T47D (cell line): Measurements from ENCODE around the gene DMBX1.

Source experiments
- DNase-seq, 2 experiments: peaks; one replicate each; pipeline versions ENCODE4 v3.0.0 to v3.0.0-alpha.2; 2011 to 2012; ENCODE audit warnings: low read depth in 1 of 2, low spot score in 1 of 2
- JUND ChIP-seq: IDR thresholded peaks from 2 replicates; pipeline ENCODE4 v1.6.1; 2012; ENCODE audit warnings: low read depth
- in situ Hi-C: cut with HindIII; loops from 2 replicates; pipeline ENCODE4 v1.10.0; 2016; ENCODE audit warnings: low sequenced_read_pairs, low pct_unique_long_range_greater_than_20kb

Gene DMBX1

DNA sequence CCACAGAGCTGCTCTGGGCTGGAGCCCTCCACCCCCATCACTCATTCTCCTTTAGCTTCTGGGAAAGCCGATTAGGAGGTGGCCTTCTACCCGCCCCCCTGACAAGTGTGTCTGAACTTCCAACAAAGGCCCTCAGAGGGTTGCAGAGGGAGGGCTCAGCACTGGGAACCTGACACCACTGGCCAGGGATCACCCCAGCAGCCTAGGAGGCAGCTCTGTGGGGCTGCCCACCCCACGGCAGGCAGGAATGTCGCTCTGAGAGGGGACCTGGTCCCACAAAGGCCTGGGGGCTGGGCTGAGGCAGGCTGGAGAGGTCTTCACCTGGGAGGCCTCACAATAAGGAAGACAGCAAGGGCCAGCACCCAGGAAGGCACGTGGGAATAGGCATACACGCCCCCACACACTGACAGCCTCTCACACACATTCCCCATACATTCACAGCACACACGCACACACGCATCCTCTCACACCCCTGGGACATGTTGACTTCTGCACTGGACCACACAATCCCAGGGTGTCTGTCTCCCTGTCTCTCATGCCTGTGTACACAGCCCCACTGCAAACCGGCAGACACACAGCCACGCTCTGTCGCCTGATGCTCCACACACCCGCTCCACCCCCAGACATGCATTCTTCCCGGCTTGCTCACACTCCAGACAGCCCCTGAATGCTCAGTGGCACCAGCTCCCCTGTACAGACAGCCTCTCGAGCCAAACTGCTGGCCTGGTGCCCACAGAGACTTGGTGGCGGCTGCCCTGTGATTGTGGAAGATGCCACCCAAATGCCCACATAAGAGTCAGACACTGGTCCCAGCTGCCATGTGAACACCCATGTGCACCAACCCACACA is 30.7 kb downstream of the DMBX1 start:
- in situ Hi-C loops: no loop called here

DNA sequence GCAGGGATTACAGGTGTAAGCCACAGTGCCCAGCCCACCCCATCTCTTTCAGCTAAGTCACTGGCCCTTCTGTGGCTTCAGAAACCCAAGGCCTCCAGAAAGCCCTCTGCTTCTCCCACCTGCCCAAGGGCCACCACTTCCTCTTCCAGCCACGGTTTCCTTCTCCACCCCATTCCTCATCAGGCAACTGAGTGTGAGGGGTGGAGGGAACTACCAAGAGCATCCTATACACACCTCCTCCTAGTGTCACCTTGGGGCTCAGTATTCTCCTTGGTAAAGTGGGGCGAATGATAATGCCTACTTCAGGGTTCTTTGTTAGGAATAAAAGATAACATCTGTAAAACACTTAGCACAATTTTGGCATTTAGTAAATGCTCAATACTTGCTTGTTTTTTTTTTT is 31.8 kb downstream of the DMBX1 start:
- TF ChIP-seq JUND: no peak
- no peak for DNase-seq
- in situ Hi-C loops: no loop called here

More for the DNA sequence above, 30.7 kb downstream of the DMBX1 start:
- no peak for DNase-seq
- TF ChIP-seq JUND: no peak

DNA sequence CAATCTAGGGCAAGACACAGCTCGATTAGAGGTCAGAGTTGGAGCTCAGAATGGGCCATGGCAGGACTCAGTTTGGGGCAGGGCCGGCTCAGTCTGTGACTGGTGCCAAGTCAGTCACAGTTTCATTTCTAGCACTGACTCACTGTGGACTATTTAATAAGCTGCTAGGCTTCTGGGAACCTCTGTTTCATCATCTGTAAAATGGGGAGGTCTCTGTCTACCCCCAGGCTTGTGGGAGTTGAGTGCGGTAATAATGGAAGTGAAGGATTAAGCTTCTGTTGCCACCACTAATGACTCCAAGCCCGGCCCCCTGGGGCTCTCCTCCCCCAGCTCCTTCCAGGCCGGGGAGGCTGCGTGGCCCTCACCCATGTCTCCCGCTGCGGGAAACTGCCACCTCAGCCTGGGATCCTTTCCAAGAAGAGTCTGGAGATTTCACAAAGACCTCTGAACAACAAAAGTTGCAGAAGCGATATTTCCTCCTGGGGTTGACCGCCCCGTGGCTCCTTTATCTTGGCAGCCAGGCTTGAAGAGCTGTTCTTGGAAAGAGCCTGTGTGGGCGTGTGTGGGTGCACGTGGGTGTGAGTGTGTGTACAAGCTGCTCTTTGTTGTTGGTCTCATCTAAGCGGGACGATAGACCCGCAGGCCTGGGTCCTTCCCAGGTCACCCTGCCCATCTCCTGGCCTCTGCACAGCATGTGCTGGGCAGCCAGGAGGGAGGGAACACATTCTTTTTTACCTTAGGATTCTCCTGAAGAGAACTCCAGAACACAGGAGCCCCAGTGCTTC is 32.7 kb downstream of the DMBX1 start:
- no peak for TF ChIP-seq JUND
- no peak for DNase-seq
- in situ Hi-C loops: no loop called here

DNA sequence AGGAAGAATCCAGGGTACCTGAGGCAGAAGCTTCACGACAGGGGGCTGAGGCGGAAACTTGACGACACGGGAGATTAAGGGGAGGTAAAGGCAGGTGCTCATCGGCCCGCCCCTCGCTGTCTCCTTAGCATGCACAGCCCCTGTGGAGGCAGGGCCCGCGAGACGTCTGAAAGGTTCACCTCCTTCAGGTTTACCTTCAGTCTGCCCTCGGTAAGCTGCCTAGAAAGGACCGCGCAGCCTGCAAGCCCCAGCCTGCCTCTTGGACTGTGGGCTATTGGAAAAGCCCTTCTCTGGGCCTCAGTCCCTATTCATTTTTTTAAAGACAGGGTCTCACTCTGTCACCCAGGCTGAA is 33.3 kb downstream of the DMBX1 start:
- no peak for TF ChIP-seq JUND
- in situ Hi-C loops: no loop called here
- no peak for DNase-seq

DNA sequence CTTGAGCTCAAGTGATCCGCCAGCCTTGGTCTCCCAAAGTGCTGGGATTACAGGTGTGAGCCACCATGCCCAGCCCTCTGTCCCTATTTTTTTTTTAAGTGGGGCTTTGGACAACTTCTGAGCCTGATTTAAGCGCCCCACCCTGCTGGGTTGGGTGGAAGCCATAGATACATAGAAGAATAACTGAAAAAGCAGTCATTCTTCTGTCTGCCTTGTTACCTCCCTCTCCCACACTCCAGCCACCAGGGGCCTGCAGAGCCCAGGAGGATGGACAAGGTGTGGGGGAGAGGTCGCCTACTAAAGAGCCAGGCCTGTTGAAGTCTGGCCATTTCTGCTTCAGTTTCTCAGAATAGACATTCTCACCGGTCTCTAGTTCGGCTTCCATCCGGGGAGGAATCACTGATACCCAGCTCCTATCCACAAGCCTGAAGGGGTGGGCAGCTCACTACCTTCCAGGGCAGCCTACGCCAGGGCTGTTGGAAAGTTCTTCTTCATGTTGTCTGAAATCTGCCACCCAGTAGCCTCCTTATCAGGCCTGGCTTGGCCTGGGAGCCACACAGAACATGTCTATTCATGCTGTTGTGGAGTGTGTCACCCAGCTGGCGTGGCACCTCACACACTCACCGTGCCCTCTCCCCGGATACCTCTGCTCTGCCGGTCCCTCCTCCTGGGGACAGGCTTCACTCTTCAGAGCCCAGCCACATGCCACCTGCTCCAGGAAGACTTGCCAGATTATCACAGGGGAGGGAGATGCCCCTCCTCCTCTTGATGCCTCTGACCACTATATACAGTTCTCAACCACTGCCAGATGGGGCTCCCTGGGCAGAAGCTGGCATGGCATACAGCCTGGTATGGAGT is 34.1 kb downstream of the DMBX1 start:
- TF ChIP-seq JUND: no peak
- in situ Hi-C loops: no loop called here
- DNase-seq: no peak

DNA sequence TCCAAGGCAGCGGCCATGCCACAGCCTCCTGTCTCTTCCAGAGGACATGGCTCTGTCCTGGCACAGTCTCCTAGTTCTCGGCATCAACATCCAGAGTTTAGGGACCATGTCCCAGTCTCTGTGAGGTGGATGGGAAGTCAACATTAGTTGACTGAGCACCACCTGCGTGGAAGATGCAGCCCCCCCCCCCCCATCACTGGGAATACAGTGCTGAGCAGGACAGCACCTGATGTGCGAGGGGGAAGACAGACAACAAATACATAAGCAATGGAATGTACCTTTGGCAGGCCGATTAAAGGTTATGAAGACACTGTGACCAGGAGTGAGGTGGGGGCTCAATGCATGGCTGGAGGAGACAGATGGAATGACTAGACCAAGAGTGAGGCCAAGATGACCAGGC is 35.2 kb downstream of the DMBX1 start:
- no peak for DNase-seq
- in situ Hi-C loops: no loop called here
- no peak for TF ChIP-seq JUND

DNA sequence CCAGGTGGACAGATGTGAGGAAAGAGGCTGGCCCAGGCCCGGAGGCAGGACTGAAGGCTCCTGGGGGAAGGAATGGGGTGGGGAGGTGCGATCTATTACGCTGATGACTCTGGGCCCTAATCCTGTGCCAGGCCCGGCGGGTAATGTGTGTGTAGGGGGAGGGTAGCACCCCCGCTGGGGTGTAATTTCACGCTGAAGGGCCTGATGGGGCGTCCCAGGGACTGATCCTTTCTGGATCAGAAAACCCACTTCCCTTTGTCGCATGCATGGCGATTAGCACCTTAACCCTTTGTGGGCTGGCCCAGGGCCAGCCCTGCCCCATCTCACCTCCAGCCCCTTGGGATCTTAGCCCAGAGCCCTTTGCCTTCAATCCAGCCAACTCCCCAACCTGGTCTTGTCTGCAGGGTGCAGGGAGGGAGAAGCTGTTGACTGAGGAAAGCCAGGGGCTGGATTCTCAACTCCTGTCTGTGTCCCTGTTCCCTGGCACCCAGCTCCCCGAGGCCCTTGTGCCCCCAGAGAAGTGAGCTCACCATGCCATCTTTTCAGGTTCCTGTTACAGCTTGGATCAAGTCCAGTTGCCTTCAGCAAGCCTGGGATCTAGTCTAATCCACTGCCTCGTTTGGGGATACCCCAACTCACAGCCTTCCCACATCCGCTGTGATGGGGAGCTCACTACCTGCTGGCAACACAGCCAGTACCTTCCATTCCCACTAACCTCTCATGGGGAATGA is 35.8 kb downstream of the DMBX1 start:
- no peak for DNase-seq
- in situ Hi-C loops: no loop called here
- TF ChIP-seq JUND: no peak

DNA sequence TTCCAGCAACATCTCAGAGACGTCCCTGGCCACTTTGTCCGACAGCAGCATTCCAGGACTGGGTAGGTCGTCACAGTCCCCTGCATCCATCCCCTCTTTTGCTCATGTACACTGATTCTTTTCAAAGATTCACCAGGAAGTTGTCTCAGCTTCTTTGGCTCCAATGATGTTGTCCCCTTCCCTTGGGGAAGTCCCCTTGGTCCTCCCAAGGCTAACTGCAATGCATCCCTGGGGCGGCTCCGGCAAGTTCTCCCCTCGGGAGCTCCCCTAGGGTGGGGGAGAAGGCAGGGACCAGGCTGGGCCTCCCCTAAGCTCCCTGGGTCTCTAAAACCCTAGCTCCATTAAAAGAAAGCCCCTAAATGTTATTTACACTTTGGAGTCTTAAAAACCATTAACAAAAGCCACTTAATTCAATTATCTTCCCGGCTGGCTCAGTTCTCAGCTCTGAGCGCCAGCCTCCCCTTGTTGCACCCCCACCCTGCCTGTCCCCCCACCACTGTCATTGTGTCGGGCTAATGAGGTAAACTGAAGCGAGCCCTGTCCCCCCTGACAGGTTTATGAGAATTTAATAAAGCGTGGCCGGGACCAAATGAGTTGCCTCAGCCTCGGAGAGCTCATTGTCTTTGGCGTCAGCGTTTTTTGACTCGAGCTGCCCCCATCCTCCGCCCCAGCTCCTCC is 36.5 kb downstream of the DMBX1 start:
- no peak for TF ChIP-seq JUND
- DNase-seq: no peak
- in situ Hi-C loops: no loop called here

DNA sequence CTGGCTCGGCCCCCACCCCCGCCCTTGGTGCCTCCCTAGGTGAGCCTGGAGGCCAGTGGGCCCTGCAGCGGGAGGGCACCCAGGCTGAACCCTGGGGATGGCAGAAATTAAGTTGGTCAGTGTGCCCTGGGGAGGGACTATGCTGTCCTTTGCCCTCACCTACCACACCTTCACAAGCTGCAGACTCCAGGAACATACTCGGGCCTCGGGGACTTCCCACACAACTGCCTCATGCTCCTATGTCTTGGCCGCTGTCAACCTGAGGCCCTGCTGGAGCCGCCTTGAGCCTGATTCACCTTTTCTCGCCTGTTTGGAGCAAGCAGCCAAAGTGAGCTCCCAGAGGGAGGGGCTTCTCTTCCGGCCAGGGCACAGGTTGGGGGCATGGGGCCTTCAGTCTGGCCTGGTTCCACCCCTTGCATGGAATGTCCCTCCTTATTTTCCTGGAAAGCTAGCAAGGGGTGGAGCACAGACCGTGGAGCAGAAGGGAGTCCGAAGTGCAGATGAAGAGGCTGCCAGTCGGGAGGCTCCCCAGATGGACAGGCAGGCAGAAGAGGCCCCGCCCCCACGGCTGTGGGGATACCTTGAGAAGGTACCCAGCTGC is 37.2 kb downstream of the DMBX1 start:
- in situ Hi-C loops: no loop called here
- no peak for DNase-seq

DNA sequence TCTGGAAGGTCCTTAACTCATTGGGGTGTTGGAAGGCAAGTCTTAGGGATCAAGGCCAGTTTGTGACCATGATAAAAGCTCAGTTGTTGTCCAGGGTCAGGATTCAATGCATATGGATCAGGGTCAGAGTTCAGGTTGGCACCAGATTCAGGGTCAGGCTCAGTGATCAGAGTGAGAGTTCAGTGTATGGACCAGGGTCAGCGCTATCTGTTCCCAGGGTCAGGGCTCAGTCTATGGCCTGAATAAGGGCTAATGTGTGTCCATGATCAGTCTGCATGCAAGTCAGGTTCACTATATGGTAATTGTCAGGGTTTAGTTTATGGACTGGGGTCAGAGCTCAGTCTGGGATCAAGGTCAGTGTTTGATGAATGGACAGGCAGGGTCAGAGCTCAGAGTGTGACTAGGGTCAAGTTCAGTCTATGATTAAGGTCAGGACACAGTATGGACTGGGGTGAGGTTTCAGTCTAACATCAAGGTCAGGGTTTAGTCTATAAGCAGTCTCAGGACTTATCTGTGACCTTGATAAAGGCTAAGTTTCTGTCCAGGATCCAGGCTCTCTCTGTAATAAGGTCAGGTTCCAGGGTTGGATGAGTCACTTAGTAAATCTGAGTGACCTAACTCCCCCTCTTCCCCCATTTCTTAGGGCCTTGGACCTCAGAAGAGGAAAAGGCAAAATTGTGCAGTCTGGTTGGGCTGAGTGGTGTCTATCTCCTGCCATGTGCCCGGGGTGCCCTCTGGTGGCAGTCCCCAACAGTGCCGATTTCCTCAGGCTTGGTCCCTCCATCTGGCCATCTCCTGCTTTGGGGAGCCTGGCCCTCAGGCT is 38.0 kb downstream of the DMBX1 start:
- no peak for TF ChIP-seq JUND
- in situ Hi-C loops: no loop called here
- DNase-seq: peak; percentile 68 to 79

More for the DNA sequence above, 37.2 kb downstream of the DMBX1 start:
- TF ChIP-seq JUND: no peak
